ENCODE measurements around the gene TMEM238. TPM values are rescaled to one million over a fixed set of nuclear protein-coding genes. Genes with fewer than 3 reads are reported as not detected.

Gene TMEM238
- total RNA-seq, 3 donors from 2014 or later (not counting 1 experiment from before 2014, with no cell fraction given): 2.9 to 5.1 (median 4.0) TPM

- intact Hi-C loops (cut with micrococcal nuclease): no loop called here
Measured at GRCh38 chr19:55347442-55348009, 36.6 kb downstream of the TMEM238 start.

GRCh38 chr19:55346725-55347441 lies 37.2 kb downstream of the TMEM238 start:
- H3K9me3 Mint-ChIP-seq: no peaks in the 10 kb centered on the region
- intact Hi-C loops (cut with micrococcal nuclease): no loop called here
- no peaks in the 10 kb centered on the region for H3K36me3 Mint-ChIP-seq
- peaks cover 0 to 18% of the 10 kb centered on the region in 2 donors for H3K4me1 Mint-ChIP-seq
- H3K4me3 Mint-ChIP-seq: no peak overlapping the region
- no peak for TF ChIP-seq CTCF (IDR thresholded peaks at IDR 0.05)
- peaks cover 4% of the 10 kb centered on the region for H3K36me3 ChIP-seq (ENCODE audit: control insufficient read depth, insufficient read depth, low read length)
- DNase-seq (no peak), ATAC-seq (peak in 1 of 3 donors; percentile 14)
- H3K27me3 Mint-ChIP-seq (ENCODE audit: low read depth in 2 of 2): peaks cover 9 to 11% of the 10 kb centered on the region in 2 donors
- H3K27ac ChIP-seq (ENCODE audit: low read length): no peak overlapping the region
- peaks cover 5% of the 10 kb centered on the region for H3K27me3 ChIP-seq (ENCODE audit: control insufficient read depth, insufficient read depth, low read length)
- H3K4me1 ChIP-seq (ENCODE audit: control insufficient read depth, insufficient read depth, low read length): no peaks in the 10 kb centered on the region
- no peak overlapping the region for H3K27ac Mint-ChIP-seq
- 96% methylated on average over 41 of the region's 41 CpGs for WGBS (ENCODE audit: insufficient coverage)
- H3K4me3 ChIP-seq (ENCODE audit: low read length): no peak overlapping the region
- H3K9me3 ChIP-seq (ENCODE audit: control insufficient read depth, insufficient read depth, low read length): no peaks in the 10 kb centered on the region

More at GRCh38 chr19:55347442-55348009, 36.6 kb downstream of the TMEM238 start:
- Histone ChIP-seq H3K9me3 (ENCODE audit: control insufficient read depth, insufficient read depth, low read length) (no peaks in the 10 kb centered on the region), H3K27me3 (ENCODE audit: control insufficient read depth, insufficient read depth, low read length) (peaks cover 11% of the 10 kb centered on the region), H3K36me3 (ENCODE audit: control insufficient read depth, insufficient read depth, low read length) (peaks cover 4% of the 10 kb centered on the region), H3K4me3 (ENCODE audit: low read length) (no peak overlapping the region), H3K4me1 (ENCODE audit: control insufficient read depth, insufficient read depth, low read length) (no peaks in the 10 kb centered on the region), H3K27ac (ENCODE audit: low read length) (no peak overlapping the region)
- DNase-seq (no peak), ATAC-seq (peak in 1 of 3 donors; percentile 11)
- 91% methylated on average over 7 of the region's 10 CpGs for WGBS (ENCODE audit: insufficient coverage)
- Mint-ChIP-seq H3K36me3 (no peaks in the 10 kb centered on the region), H3K9me3 (no peaks in the 10 kb centered on the region), H3K27ac (peak overlapping the region in 1 of 2 donors; percentile 38), H3K4me3 (no peak overlapping the region), H3K4me1 (peaks cover 3 to 23% of the 10 kb centered on the region in 2 donors), H3K27me3 (ENCODE audit: low read depth in 2 of 2) (peaks cover 14 to 17% of the 10 kb centered on the region in 2 donors)
- no peak for TF ChIP-seq CTCF (IDR thresholded peaks at IDR 0.05)

GRCh38 chr19:55345818-55346724 lies 38.0 kb downstream of the TMEM238 start:
- Histone ChIP-seq H3K4me1 (ENCODE audit: control insufficient read depth, insufficient read depth, low read length) (peaks cover 7% of the 10 kb centered on the region), H3K27me3 (ENCODE audit: control insufficient read depth, insufficient read depth, low read length) (no peaks in the 10 kb centered on the region), H3K4me3 (ENCODE audit: low read length) (no peak overlapping the region), H3K27ac (ENCODE audit: low read length) (no peak overlapping the region), H3K9me3 (ENCODE audit: control insufficient read depth, insufficient read depth, low read length) (no peaks in the 10 kb centered on the region), H3K36me3 (ENCODE audit: control insufficient read depth, insufficient read depth, low read length) (peaks cover 4% of the 10 kb centered on the region)
- DNase-seq (no peak), ATAC-seq (no peak)
- no peak for TF ChIP-seq CTCF (IDR thresholded peaks at IDR 0.05)
- H3K9me3 Mint-ChIP-seq: no peaks in the 10 kb centered on the region
- peak overlapping the region in 1 of 2 donors; percentile 2 for H3K27ac Mint-ChIP-seq
- WGBS (ENCODE audit: insufficient coverage): 95% methylated on average over 43 of the region's 43 CpGs
- intact Hi-C loops (cut with micrococcal nuclease): no loop called here
- no peak overlapping the region for H3K4me3 Mint-ChIP-seq
- peaks cover under 1 to 2% of the 10 kb centered on the region in 2 donors for H3K27me3 Mint-ChIP-seq (ENCODE audit: low read depth in 2 of 2)
- H3K36me3 Mint-ChIP-seq: no peaks in the 10 kb centered on the region
- H3K4me1 Mint-ChIP-seq: peaks cover 6 to 16% of the 10 kb centered on the region in 2 donors
